Tongue (tissue), 2 donors: Measurements from ENCODE around the gene SLC12A4. TPM values are rescaled to one million over a fixed set of nuclear protein-coding genes. Genes with fewer than 3 reads are reported as not detected.
"Not testable (repeated sequence)": the region's sequence is repeated elsewhere in the genome, so short reads cannot be mapped to it uniquely, and the experiment has no call there.

Experiments used
- DNase-seq: peaks from one replicate; pipeline ENCODE4 v3.0.0-alpha.2; 2015
- total RNA-seq: library from RNA; depleted of rRNA; stranded (reverse); fragments of >200 nt; gene quantifications from one replicate; pipeline ENCODE4 v1.2.3, GENCODE V29; 2014

SLC12A4 gene
- total RNA-seq, 1 donor from 2014 or later, result 70.4 TPM

DNA sequence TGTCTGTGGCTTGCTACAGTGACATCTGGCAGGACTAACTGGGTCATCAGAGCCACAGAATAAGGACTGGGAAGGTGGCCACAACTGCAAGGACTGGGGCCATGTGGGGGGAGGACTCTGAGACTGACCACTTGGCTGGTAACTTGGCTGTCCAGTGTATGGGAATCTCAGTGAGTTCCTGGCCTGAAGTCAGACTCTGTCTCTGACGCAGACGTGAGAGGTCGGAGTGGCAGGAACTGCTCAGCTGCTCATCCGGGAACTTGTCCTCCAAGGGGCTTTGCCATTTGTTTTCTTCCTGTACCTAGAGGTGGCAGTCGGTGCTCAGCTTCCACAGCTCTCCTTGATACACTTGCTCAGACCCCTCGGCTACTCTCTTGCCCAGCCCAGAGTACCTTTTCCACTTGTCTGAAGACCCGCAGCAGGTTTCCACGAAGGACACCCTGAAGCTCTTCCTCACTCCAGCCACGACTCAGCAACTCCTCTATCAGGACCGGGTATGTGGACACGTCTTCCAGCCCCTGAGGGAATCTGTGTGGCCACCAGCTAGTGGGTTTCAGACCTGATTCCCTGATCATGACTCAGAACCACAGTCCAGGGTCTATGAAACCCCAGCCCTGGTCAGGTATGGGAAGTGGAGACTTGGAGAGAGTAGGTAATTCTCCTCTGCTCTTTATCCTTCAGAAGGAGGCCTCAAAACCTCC is 19.2 kb upstream of the SLC12A4 start:
- no peak for DNase-seq

- DNase-seq, result no peak
These were observed 18.5 kb upstream of the SLC12A4 start for GRCh38 chr16:67986949-67987348.

GRCh38 chr16:67982011-67982696 is 13.7 kb upstream of the SLC12A4 start:
- no peak for DNase-seq

DNA sequence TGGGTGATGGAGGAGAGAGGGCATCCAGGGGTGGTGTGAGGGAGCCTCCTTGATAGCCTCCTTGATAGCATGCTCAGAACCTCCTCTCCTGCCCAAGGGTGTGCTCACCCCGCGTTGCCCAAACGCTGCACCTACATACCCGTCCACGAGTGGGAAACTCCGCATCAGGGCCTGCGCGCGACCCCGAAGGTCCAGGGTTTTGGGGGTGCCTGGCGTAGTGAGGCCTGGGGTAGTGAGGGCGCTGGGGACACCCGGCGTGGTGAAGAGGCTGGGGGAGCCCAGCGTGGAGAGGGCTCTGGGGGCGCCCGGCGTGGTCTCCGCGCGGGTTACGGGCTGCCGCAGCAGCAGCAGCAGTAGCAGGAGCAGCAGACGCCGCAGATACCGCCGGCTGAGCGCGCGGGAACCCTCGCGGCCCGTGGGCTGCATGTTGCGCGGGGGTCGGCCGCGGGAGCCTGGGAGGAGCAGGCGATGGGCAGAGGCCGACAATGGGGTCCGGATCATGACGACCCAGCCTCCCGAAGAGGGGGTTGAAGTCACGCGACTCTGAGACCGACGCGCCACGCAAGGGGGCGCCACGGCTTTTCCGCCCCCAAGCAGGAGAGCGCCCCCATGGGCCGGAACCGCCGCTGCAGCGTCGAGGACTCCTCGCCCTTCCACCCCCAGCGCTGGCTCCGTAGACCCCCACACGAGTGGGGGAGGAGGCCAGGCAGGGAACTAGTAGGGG is 11.7 kb upstream of the SLC12A4 start, which contains the start of gene DPEP3:
Gene DPEP3, minus strand, starts transcription at position 545 of the 724 bp plus-strand sequence. Its CDS starts 119 bp downstream, at position 426.
- DNase-seq, result no peak

DNA sequence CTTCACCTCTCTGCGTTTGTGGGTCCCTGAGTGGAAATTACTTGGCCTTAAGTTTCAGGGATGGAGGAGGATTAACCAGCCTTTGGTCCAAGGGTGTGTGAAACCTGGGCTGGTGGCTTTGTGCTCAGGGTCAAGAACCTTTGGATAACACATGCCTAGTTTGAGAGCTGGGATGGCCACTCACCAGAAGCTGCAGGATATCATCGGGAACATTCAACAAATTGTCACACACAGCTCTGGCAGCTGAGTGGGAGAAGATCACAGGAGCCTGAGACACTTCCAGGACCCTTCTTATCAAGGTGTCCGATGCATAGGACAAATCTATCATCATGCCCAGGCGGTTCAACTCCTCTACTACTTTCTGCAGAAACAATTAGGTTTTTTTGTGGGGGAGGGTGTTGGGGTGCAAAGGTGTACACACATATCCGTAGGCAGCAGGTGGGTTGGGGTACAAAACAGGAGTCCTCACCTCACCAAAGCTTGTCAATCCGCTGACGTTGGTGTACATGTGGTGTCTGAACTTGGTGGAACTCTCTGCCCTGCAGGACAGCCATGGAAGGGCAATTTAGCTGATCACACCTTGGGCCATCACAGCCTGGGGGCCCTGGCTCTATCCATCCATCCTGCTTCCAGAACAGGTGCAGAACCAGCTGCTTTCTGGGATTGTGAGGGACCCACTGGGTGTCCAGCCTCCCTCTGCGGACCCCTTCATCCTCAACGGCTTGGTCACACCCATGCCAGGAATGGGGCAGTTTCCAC is 9.2 kb upstream of the SLC12A4 start:
- DNase-seq, result no peak

DNA sequence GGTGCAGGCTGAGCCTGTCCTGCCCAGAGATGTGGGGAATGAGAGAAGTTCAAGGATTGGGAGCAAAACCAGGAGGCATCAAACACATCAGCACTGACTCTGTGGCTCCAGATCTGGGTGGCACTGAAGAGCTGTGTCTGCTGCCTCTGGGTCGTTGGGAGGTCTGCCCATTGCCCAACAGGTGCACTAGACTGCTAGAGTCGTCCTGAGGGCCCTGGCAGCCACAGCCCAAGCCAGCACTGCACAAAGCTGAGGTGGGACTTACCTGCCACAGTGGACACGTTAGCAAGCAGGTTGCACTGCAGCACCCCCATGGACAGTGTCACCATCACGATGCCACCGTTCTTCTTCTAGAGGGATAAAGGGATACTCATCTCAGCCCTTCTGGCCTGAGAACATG is 8.6 kb upstream of the SLC12A4 start:
- DNase-seq, result no peak

DNA sequence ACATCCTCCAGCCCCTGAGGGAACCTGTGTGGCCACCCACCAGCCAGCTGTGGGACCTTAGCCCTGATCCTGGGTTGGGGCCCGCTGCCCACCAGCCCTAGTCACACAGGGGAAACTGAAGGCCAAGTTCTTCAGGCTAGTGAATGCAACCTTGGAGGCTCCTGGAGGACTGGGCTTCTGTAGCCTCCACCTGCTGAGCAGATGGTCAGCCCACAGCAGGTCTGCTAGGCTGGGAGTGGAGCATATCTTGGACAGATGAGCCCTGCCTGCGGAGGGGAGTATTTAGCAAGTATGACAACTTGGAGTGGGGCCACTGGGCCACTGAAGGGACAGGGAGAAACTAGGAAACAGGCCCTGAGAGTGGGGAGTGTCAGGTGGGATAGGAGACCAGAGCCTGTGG is 7.8 kb upstream of the SLC12A4 start:
- DNase-seq, result no peak

- DNase-seq, result no peak
These were observed 7.1 kb upstream of the SLC12A4 start for GRCh38 chr16:67975321-67976105.

DNA sequence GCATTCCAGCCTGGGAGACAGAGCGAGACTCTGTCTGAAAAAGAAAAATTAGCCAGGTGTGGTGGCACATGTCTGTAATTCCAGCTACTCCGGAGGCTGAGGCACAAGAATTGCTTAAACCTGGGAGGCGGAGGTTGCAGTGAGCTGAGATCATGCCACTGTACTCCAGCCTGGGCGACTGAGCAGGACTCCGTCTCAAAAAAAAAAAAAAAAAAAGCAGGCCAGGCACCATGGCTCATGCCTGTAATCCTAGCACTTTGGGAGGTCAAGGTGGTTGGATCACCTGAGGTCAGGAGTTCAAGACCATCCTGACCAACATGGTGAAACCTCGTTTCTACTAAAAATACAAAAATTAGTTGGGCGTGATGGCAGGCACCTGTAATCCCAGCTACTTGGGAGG is 3.8 kb upstream of the SLC12A4 start:
- DNase-seq, result not testable (repeated sequence)

DNA sequence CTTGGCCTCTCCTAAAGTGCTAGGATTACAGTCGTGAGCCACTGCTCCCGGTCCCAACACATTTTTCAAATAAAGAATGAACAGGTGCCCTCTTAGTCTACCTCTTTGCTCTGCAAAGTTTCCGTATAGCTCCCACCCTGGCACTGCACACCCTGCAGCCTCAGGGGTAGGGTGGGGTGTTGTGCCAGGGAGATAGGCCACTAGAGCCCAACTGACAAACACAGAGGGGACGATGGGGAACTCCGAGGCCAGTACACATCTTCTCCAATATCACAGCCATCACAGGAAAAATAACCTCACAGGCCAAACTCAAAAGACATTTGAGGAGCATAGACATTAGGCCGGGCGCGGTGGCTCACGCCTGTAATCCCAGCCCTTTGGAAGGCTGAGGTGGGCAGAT is 2.7 kb upstream of the SLC12A4 start:
- no peak for DNase-seq

- DNase-seq, result no peak
These were observed 1.0 kb upstream of the SLC12A4 start for GRCh38 chr16:67969254-67970039.

- DNase-seq, result peak; percentile 77
These were observed 458 bp downstream of the SLC12A4 start for GRCh38 chr16:67967958-67968399.

GRCh38 chr16:67967183-67967957 is 1.1 kb downstream of the SLC12A4 start:
- peak; percentile 33 for DNase-seq

GRCh38 chr16:67966549-67967182 is 1.8 kb downstream of the SLC12A4 start:
- DNase-seq, result no peak

GRCh38 chr16:67965668-67966548 is 2.5 kb downstream of the SLC12A4 start:
- DNase-seq, result no peak

GRCh38 chr16:67964477-67965131 is 3.8 kb downstream of the SLC12A4 start:
- no peak for DNase-seq

- peak; percentile 54 for DNase-seq
These were observed 4.6 kb downstream of the SLC12A4 start for GRCh38 chr16:67963662-67964321.
